Sigmoid colon (tissue), 3 donors: Measurements from ENCODE around the gene FRMD8.

Source experiments
- POLR2A ChIP-seq, 2 donors: fragments of 450-650 bp; IDR thresholded peaks; one replicate each; pipeline ENCODE4 v1.6.1; 2016; ENCODE audit warnings: antibody characterized with exemption in 2 of 2, mild to moderate bottlenecking in 2 of 2, moderate library complexity in 2 of 2
- TF ChIP-seq, protein P1 (sequence below), 4 experiments: fragments of 450-650 bp in 3 of 4; fragments of 200-600 bp in 1 of 4; IDR thresholded peaks; one replicate each; pipeline ENCODE4 v1.5.1; 2016 to 2019; ENCODE audit warnings: antibody characterized with exemption in 4 of 4, mild to moderate bottlenecking in 3 of 4, moderate library complexity in 2 of 4

DNA sequence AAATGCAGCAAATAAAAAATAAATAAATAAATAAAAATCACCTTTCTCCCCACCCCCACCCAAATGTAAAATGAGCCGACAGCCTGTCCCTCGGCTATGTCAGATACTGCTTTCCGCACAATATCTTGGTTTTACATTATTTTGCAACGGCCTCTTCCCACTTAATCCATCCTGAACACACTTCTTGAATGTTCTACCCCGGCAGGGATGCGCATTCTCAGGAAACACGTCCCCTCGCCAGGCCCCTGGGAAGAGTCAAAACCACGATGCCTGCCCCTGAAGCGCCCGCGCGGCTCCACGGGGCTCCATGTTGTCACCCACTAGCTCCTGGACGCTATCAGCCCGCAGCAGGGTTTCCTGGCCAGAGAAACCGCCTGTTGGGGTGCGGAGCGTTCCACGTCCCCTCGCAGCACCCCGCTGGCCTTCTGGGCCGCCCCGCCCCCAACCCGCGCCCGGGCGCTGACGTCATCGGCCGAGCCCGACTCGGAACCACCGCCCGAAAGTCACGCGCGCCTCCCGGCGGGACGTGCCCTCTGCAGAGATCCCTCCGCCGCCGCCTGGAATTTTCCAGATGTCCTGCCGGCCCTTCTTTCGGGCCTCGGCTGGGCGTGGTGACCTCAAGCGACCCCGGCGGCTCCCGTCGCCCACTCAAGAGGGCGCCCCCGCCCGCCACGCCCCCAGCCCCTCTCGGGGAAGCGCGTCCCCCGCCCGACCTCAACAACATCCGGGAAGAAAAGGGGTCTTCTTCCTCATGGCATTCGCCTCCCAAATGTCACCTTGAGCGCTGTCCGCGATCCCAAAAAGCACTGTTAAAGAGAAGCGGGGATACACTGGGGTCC is 35.6 kb downstream of the FRMD8 start:
- TF ChIP-seq, protein P1, sequence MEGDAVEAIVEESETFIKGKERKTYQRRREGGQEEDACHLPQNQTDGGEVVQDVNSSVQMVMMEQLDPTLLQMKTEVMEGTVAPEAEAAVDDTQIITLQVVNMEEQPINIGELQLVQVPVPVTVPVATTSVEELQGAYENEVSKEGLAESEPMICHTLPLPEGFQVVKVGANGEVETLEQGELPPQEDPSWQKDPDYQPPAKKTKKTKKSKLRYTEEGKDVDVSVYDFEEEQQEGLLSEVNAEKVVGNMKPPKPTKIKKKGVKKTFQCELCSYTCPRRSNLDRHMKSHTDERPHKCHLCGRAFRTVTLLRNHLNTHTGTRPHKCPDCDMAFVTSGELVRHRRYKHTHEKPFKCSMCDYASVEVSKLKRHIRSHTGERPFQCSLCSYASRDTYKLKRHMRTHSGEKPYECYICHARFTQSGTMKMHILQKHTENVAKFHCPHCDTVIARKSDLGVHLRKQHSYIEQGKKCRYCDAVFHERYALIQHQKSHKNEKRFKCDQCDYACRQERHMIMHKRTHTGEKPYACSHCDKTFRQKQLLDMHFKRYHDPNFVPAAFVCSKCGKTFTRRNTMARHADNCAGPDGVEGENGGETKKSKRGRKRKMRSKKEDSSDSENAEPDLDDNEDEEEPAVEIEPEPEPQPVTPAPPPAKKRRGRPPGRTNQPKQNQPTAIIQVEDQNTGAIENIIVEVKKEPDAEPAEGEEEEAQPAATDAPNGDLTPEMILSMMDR (IDR thresholded peaks at IDR 0.05), result no peak
- peak; percentile 86 to 92 for TF ChIP-seq POLR2A (IDR thresholded peaks at IDR 0.05)
